GM12873 (cell line): ENCODE results near the gene TSGA10IP.

Source experiments
- TF ChIP-seq, protein P1 (sequence below): IDR thresholded peaks from 2 replicates; pipeline ENCODE4 v1.5.1; 2012; ENCODE audit warnings: low read depth, mild to moderate bottlenecking, moderate library complexity, low read length, control low read depth; ENCODE audit not compliant: insufficient read depth; ENCODE audit errors: missing control alignments

TSGA10IP gene

DNA sequence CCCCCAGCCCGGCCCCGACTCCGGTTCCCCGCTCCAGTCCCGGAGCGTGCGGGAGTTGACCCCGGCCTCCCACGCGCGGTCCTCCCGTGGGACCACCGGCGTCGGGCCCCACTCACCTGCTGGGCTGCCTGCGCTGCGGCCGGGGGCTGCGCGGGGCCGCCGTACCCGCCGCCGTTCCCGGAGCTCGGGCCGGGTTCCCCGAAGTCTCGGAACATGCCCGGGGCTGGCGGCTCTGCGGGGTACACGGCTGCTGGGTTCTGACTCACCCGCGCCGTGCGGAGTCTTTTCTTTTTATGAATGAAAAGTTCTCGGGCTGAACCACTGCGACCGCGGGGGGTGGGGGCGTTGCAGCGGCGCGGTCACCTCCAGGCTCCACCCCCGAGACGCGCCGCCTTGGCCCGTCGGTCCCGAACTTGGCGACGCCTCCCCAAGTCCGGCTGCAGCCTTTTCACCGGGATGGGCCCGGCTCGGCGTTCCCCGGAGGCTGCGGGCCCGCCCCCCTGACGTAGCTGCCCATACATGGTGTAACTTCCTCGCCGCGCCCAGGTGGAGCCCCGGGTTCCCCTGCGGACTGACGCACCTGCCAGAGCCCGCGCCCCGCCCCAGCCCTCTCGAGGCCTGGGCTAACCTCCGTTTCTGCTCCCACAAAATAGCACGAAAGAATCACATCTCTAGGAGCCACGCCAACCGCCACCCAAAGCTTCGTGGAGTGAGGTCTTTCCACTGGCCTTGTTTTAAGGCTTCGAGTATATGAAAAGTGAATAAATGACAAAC lies 45.0 kb upstream of the TSGA10IP start, which contains the start of gene FOSL1:
Gene FOSL1, minus strand, starts transcription at position 264 of the 774 bp plus-strand sequence. Its CDS starts 49 bp downstream, at position 215.
- TF ChIP-seq, protein P1, sequence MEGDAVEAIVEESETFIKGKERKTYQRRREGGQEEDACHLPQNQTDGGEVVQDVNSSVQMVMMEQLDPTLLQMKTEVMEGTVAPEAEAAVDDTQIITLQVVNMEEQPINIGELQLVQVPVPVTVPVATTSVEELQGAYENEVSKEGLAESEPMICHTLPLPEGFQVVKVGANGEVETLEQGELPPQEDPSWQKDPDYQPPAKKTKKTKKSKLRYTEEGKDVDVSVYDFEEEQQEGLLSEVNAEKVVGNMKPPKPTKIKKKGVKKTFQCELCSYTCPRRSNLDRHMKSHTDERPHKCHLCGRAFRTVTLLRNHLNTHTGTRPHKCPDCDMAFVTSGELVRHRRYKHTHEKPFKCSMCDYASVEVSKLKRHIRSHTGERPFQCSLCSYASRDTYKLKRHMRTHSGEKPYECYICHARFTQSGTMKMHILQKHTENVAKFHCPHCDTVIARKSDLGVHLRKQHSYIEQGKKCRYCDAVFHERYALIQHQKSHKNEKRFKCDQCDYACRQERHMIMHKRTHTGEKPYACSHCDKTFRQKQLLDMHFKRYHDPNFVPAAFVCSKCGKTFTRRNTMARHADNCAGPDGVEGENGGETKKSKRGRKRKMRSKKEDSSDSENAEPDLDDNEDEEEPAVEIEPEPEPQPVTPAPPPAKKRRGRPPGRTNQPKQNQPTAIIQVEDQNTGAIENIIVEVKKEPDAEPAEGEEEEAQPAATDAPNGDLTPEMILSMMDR: no peak

DNA sequence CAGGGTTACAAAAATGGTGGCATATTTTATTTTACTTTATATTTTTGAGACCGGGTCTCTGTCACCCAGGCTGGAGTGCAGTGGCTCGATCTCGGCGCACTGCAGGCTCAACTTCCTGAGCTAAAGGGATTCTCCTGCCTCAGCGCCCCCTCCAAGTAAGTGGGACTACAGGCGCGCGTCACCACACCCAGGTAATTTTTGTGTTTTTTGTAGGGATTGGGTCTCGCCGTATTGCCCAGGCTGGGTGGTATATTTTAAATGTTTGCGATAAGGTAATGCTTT lies 44.4 kb upstream of the TSGA10IP start:
- TF ChIP-seq, protein P1: no peak

DNA sequence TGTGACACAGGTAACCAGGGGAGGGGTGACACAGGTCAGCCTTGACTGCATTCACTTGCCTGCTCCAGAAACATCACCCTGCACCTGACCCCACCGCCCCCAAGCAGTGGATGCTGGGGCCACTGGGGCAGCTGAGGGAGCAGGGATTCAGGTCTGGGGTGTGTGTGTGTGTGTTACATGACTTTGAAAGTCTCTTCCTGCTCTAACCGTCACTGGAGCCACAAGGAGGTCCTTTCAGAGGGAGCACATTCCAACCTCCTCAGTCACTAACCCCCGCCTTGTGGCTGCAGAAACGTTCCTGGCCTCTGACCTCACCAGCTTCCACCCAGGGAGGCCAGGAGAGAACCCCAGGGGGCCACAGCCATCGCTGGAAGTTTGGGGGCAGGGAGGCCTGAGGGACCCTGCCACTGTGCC lies 42.2 kb upstream of the TSGA10IP start:
- TF ChIP-seq, protein P1: no peak

DNA sequence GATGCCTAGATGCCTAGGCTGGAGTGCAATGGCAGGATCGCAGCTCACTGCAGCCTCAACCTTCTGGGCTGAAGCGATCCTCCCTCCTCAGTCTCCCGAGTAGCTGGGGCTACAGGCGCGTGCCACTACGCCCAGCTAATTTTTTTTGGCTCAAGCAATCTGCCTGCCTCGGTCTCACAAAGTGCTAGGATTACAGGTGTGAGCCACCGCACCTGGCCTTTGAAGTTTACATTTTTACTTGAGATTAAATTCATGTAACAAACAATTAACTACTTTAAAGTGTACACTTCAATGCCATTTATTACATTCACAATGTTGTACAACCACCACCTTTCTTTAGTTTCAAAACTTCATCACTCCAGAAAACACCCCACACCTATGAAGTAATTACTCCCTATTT lies 41.6 kb upstream of the TSGA10IP start:
- TF ChIP-seq, protein P1: no peak

DNA sequence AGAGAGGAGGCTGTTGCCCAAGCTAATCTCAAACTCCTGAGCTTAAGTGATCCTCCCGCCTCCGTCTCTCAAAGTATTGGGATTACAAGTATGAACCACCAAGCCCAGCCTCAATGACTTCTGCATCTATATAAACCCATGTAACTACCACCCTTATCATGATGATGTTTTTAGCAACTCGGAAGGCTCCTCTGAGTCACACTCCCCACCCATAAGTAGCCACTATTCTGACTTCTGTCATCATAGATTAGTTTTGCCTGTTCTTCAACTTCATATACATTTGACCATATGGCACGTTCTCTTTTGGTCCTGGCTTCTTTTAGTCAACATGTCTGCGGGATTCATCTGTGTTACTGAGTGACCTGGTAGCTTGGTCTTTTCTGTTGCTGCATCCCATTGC lies 38.7 kb upstream of the TSGA10IP start:
- TF ChIP-seq, protein P1: no peak

DNA sequence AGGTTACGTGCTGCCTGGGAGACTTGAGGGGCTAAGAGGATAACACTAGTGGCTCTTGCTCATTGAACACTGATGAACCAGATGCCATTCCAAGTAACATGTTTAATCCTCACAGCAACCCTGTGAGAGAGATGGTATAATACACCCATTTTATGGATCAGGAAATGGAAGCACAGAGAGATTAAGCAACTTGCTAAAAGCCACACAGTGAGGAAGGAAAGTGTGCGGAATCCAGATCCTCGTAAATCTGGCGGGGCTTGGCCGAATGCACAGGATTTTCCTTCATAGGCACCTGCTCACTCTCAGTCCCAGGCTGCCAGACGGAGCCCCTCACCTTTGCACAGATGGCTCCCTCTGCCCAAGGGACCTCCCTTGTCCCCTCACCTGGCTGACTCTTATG lies 37.4 kb upstream of the TSGA10IP start:
- TF ChIP-seq, protein P1: no peak

DNA sequence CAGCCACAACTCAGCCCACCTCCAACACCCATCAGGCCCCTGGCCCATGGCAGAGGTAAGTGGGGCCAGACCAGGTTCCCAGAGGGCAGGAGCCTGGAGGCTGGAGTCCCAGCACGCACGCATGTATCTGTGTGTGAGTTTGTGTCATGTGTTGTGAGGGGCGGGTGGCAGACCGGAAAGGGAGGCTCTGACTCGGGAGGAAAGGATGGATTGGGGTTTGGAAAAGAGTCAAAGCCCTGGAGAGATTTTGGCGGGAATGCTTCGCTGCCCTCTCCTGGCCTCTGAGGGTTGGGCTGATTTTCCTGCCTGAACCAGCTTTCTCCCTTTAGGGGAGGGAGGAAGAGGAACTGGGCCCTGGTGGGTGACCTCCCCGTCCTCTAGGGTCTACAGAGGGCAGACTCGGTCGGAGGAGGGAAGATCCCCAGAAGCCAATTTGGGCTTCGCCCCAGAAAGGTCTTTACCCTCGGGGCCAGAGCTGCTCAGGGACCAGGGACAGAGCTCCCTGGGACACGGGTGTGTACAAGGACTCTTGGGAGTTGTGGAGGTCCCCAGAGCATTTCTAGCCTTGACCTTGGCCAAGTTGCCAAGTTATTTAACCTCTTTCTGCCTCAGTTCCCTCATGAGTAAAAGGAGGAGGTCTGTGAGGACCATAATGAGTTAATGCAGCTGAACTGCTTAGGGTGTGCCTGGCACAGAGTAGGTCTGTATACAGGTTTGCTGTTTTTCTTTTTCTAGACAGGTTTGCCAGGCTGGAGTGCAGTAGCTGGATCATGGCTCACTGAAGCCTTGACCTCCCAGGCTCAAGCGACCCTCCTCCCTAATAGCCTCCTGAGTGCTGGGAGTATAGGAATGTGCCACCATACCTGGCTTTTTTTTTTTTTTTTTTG lies 33.4 kb upstream of the TSGA10IP start:
- TF ChIP-seq, protein P1: no peak
